ENCODE data around the gene IL4I1. TPM values are rescaled to one million over a fixed set of nuclear protein-coding genes. Genes with fewer than 3 reads are reported as not detected.

IL4I1 gene
- total RNA-seq, 1 experiment from 2014 or later = 1.3 TPM

- H3K36me3 ChIP-seq (ENCODE audit: insufficient read depth, low read length, poor library complexity, severe bottlenecking) = peaks cover 48% of the 10 kb centered on the region
- H3K4me1 ChIP-seq (ENCODE audit: insufficient read depth, low read length, poor library complexity, severe bottlenecking) = peaks cover 22% of the 10 kb centered on the region
- ChIA-PET CTCF (no interaction called here), POLR2A (ENCODE audit: low non-redundant PET) (interaction anchor here (0.7 kb wide), 1 partner anchor 55 kb away, joined by 5 read pairs; the partner anchor contains the start of genes AKT1S1 and TBC1D17)
- no peaks in the 10 kb centered on the region for H3K9me3 ChIP-seq (ENCODE audit: low read depth, low read length, poor library complexity, severe bottlenecking)
- H3K4me3 ChIP-seq (ENCODE audit: low read depth, low read length, poor library complexity, severe bottlenecking) = no peak overlapping the region
- intact Hi-C loops (cut with micrococcal nuclease; ENCODE audit: unreplicated experiment) = no loop called here
- no TSS peak for BruUV-seq (replicated peaks)
- H3K27me3 ChIP-seq (replicated peaks; ENCODE audit: insufficient read depth, low read depth, low read length, poor library complexity) = no peaks in the 10 kb centered on the region
- no peak for DNase-seq (ENCODE audit: low spot score)
- no peak for TF ChIP-seq CTCF (conservative IDR thresholded peaks at IDR 0.05; ENCODE audit: low read depth, low read length)
- no peak for TF ChIP-seq EZH2 (IDR thresholded peaks at IDR 0.05; ENCODE audit: borderline replicate concordance, low read depth, low read length, poor library complexity, severe bottlenecking)
- peak overlapping the region; percentile 35 for H3K27ac ChIP-seq (ENCODE audit: low read depth, low read length, poor library complexity, severe bottlenecking)
Measured at GRCh38 chr19:49932731-49933131, 36.0 kb upstream of the IL4I1 start.

- Histone ChIP-seq H3K4me1 (ENCODE audit: insufficient read depth, low read length, poor library complexity, severe bottlenecking) (peaks cover 28% of the 10 kb centered on the region), H3K27ac (ENCODE audit: low read depth, low read length, poor library complexity, severe bottlenecking) (peak overlapping the region; percentile 18), H3K4me3 (ENCODE audit: low read depth, low read length, poor library complexity, severe bottlenecking) (peak overlapping the region; percentile 79), H3K27me3 (replicated peaks; ENCODE audit: insufficient read depth, low read depth, low read length, poor library complexity) (no peaks in the 10 kb centered on the region), H3K36me3 (ENCODE audit: insufficient read depth, low read length, poor library complexity, severe bottlenecking) (peaks cover 54% of the 10 kb centered on the region), H3K9me3 (ENCODE audit: low read depth, low read length, poor library complexity, severe bottlenecking) (no peaks in the 10 kb centered on the region)
- no TSS peak for BruUV-seq (replicated peaks)
- CTCF ChIA-PET = no interaction called here
- no peak for DNase-seq (ENCODE audit: low spot score)
- POLR2A ChIA-PET (ENCODE audit: low non-redundant PET) = interaction anchor here (0.7 kb wide), 1 partner anchor 55 kb away, joined by 5 read pairs; the partner anchor contains the start of genes AKT1S1 and TBC1D17
- intact Hi-C loops (cut with micrococcal nuclease; ENCODE audit: unreplicated experiment) = no loop called here
- TF ChIP-seq EZH2 (IDR thresholded peaks at IDR 0.05; ENCODE audit: borderline replicate concordance, low read depth, low read length, poor library complexity, severe bottlenecking) (no peak), CTCF (conservative IDR thresholded peaks at IDR 0.05; ENCODE audit: low read depth, low read length) (no peak)
Measured at GRCh38 chr19:49932041-49932451, 35.4 kb upstream of the IL4I1 start.

GRCh38 chr19:49931293-49932040 lies 34.8 kb upstream of the IL4I1 start:
- CTCF ChIA-PET = no interaction called here
- DNase-seq (ENCODE audit: low spot score) = no peak
- BruUV-seq (replicated peaks) = no TSS peak
- Histone ChIP-seq H3K9me3 (ENCODE audit: low read depth, low read length, poor library complexity, severe bottlenecking) (no peaks in the 10 kb centered on the region), H3K4me3 (ENCODE audit: low read depth, low read length, poor library complexity, severe bottlenecking) (peak overlapping the region; percentile 79), H3K27me3 (replicated peaks; ENCODE audit: insufficient read depth, low read depth, low read length, poor library complexity) (no peaks in the 10 kb centered on the region), H3K36me3 (ENCODE audit: insufficient read depth, low read length, poor library complexity, severe bottlenecking) (peaks cover 60% of the 10 kb centered on the region), H3K27ac (ENCODE audit: low read depth, low read length, poor library complexity, severe bottlenecking) (peak overlapping the region; percentile 100), H3K4me1 (ENCODE audit: insufficient read depth, low read length, poor library complexity, severe bottlenecking) (peaks cover 28% of the 10 kb centered on the region)
- TF ChIP-seq CTCF (conservative IDR thresholded peaks at IDR 0.05; ENCODE audit: low read depth, low read length) (no peak), EZH2 (IDR thresholded peaks at IDR 0.05; ENCODE audit: borderline replicate concordance, low read depth, low read length, poor library complexity, severe bottlenecking) (no peak)
- POLR2A ChIA-PET (ENCODE audit: low non-redundant PET) = no interaction called here
- intact Hi-C loops (cut with micrococcal nuclease; ENCODE audit: unreplicated experiment) = no loop called here

Measured in A673 (cell line).